ENCODE measurements around the gene PGPEP1.

Gene PGPEP1

GRCh38 chr19:18298601-18299000 lies 41.8 kb upstream of the PGPEP1 start:
- no peak overlapping the region for H3K27ac ChIP-seq
- TF ChIP-seq, protein P1, sequence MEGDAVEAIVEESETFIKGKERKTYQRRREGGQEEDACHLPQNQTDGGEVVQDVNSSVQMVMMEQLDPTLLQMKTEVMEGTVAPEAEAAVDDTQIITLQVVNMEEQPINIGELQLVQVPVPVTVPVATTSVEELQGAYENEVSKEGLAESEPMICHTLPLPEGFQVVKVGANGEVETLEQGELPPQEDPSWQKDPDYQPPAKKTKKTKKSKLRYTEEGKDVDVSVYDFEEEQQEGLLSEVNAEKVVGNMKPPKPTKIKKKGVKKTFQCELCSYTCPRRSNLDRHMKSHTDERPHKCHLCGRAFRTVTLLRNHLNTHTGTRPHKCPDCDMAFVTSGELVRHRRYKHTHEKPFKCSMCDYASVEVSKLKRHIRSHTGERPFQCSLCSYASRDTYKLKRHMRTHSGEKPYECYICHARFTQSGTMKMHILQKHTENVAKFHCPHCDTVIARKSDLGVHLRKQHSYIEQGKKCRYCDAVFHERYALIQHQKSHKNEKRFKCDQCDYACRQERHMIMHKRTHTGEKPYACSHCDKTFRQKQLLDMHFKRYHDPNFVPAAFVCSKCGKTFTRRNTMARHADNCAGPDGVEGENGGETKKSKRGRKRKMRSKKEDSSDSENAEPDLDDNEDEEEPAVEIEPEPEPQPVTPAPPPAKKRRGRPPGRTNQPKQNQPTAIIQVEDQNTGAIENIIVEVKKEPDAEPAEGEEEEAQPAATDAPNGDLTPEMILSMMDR (IDR thresholded peaks at IDR 0.05; ENCODE audit: low read depth, low read length), result no peak
- no peaks in the 10 kb centered on the region for H3K9me3 ChIP-seq (ENCODE audit: severe bottlenecking)
- no peaks in the 10 kb centered on the region for H3K36me3 ChIP-seq
- H3K27me3 ChIP-seq (ENCODE audit: insufficient read depth, low read depth, severe bottlenecking), result no peaks in the 10 kb centered on the region
- DNase-seq, result no peak
- H3K4me3 ChIP-seq (ENCODE audit: low read depth, low read length), result no peak overlapping the region

DNA sequence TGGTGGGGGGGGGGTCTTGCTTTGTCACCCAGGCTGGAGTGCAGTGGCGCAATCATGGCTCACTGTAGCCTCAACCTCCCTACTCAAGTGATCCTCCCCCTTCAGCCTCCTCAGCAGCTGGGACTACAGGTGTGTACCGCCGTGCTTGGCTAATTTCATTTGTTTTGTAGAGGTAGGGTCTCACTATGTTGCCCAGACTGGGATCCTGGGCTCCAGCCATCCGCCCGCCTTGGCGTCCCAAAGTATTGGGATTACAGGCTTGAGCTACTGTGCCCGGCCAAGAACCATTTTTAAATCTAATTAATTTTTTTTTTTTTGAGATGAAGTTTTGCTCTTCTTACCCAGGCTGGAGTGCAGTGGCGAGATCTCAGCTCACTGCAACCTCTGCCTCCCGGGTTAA lies 40.7 kb upstream of the PGPEP1 start:
- Histone ChIP-seq H3K4me3 (ENCODE audit: low read depth, low read length) (no peak overlapping the region), H3K36me3 (no peaks in the 10 kb centered on the region), H3K9me3 (ENCODE audit: severe bottlenecking) (no peaks in the 10 kb centered on the region), H3K27me3 (ENCODE audit: insufficient read depth, low read depth, severe bottlenecking) (no peaks in the 10 kb centered on the region), H3K27ac (no peak overlapping the region)
- no peak for DNase-seq
- TF ChIP-seq, protein P1 (IDR thresholded peaks at IDR 0.05; ENCODE audit: low read depth, low read length), result no peak

GRCh38 chr19:18300930-18301717 lies 39.3 kb upstream of the PGPEP1 start:
- H3K36me3 ChIP-seq, result peaks cover 8% of the 10 kb centered on the region

DNA sequence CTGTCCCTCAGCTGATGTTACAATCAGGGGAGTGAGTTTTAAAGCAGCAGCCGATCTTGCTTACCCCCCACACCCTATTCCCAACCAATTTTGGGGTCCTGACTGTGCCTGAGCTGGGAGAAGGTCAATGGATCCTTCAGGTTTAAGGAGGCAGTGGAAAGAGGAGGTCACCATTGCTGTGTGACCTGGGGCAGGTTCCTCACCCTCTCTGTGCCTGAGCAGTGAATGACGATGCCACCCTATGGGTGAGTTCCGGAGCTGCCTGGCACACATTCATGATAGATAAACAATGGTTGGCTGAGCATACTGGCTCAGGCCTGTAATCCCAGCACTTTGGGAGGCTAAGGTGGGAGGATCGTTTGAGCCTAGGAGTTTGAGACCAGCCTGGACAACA lies 38.7 kb upstream of the PGPEP1 start:
- no peak for DNase-seq
- no peak overlapping the region for H3K27ac ChIP-seq

More at GRCh38 chr19:18300930-18301717, 39.3 kb upstream of the PGPEP1 start:
- H3K27ac ChIP-seq, result no peak overlapping the region
- H3K9me3 ChIP-seq (ENCODE audit: severe bottlenecking), result no peaks in the 10 kb centered on the region
- H3K4me3 ChIP-seq (ENCODE audit: low read depth, low read length), result no peak overlapping the region
- no peak for DNase-seq
- no peaks in the 10 kb centered on the region for H3K27me3 ChIP-seq (ENCODE audit: insufficient read depth, low read depth, severe bottlenecking)
- TF ChIP-seq, protein P1 (IDR thresholded peaks at IDR 0.05; ENCODE audit: low read depth, low read length), result no peak

GRCh38 chr19:18304208-18304457 lies 36.3 kb upstream of the PGPEP1 start:
- peak; percentile 72 for DNase-seq
- peak overlapping the region; percentile 34; the same call in 1 of the 2 replicates for H3K4me3 ChIP-seq (ENCODE audit: low read depth, low read length)
- no peaks in the 10 kb centered on the region for H3K9me3 ChIP-seq (ENCODE audit: severe bottlenecking)
- H3K36me3 ChIP-seq, result peaks cover 33% of the 10 kb centered on the region
- H3K27me3 ChIP-seq (ENCODE audit: insufficient read depth, low read depth, severe bottlenecking), result no peaks in the 10 kb centered on the region
- TF ChIP-seq, protein P1 (IDR thresholded peaks at IDR 0.05; ENCODE audit: low read depth, low read length), result no peak
- H3K27ac ChIP-seq, result peak overlapping the region; percentile 90

More for the DNA sequence above, 38.7 kb upstream of the PGPEP1 start:
- TF ChIP-seq, protein P1 (IDR thresholded peaks at IDR 0.05; ENCODE audit: low read depth, low read length), result no peak
- H3K4me3 ChIP-seq (ENCODE audit: low read depth, low read length), result no peak overlapping the region
- H3K27me3 ChIP-seq (ENCODE audit: insufficient read depth, low read depth, severe bottlenecking), result no peaks in the 10 kb centered on the region
- no peaks in the 10 kb centered on the region for H3K9me3 ChIP-seq (ENCODE audit: severe bottlenecking)
- peaks cover 13% of the 10 kb centered on the region for H3K36me3 ChIP-seq
